Effector memory CD8-positive, alpha-beta T cell (primary cell): ENCODE measurements around the gene IMPDH1.

Experiments used
- ATAC-seq: fragments of 150-1000 bp; cut with Tn5 transposase; replicated peaks from 2 replicates; pipeline ENCODE4 v1.10.0; 2021; ENCODE audit warnings: mild to moderate bottlenecking, moderate library complexity
- DNase-seq, 3 experiments: peaks; one replicate each; pipeline ENCODE4 v3.0.0; 2021
- H3K27ac Mint-ChIP-seq, 2 donors: one replicate each; pipeline ENCODE4 v1.8.0; 2022; ENCODE audit warnings: mild to moderate bottlenecking in 2 of 2, mixed read lengths in 2 of 2, moderate library complexity in 2 of 2
- H3K27me3 Mint-ChIP-seq, 2 donors: one replicate each; pipeline ENCODE4 v1.8.0; 2022; ENCODE audit warnings: mixed read lengths in 2 of 2
- H3K36me3 Mint-ChIP-seq: one replicate; pipeline ENCODE4 v1.8.0; 2022; ENCODE audit warnings: mild to moderate bottlenecking, moderate library complexity, mixed read lengths; ENCODE audit not compliant: insufficient read depth
- H3K4me1 Mint-ChIP-seq, 2 donors: one replicate each; pipeline ENCODE4 v1.8.0; 2022; ENCODE audit warnings: low read depth in 2 of 2, mixed read lengths in 2 of 2
- H3K4me3 Mint-ChIP-seq, 2 donors: one replicate each; pipeline ENCODE4 v1.8.0; 2022; ENCODE audit warnings: mild to moderate bottlenecking in 2 of 2, mixed read lengths in 2 of 2, moderate library complexity in 2 of 2
- H3K9me3 Mint-ChIP-seq, 2 donors: one replicate each; pipeline ENCODE4 v1.8.0; 2022; ENCODE audit warnings: mixed read lengths in 2 of 2

IMPDH1 gene

GRCh38 chr7:128383776-128384175, 26.0 kb downstream of the IMPDH1 start:
- ATAC-seq (no peak), DNase-seq (no peak)
- Mint-ChIP-seq H3K9me3 (no peaks in the 10 kb centered on the region), H3K4me1 (peaks cover 2 to 3% of the 10 kb centered on the region in 2 donors), H3K27me3 (peaks cover 0 to 18% of the 10 kb centered on the region in 2 donors), H3K36me3 (no peaks in the 10 kb centered on the region), H3K27ac (no peak overlapping the region), H3K4me3 (no peak overlapping the region)

DNA sequence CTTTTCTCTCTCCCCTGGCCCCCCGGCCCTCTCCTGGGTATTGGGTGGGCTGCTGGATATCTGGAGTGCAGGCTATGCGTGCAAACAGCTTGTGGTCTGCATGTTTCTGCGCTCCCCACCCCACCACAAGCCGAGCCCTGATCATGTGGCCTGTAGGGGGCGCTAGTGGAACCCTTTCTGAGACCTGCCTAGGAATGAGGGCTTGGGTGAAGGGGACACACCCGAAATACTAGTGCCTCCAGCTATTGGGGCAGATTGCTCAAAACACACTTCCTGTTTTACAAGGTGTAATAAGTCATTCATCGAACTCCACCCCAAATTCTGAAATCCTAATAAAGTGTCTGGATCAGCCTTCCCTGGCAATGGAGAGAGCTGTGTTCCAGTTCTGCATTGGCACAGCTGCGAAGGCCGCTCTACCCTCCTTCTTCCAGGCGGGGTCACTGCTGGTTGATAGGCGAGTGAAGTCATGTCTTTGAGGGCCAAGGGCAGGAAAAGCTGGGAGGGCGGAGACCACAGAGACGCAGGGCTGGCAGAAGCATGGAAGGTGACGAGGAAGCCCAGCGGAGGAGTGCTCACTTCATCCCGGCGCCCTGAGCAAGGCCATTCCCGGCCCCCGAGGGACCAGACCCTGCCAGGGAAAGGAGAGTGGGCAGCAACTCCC, 28.5 kb downstream of the IMPDH1 start:
- DNase-seq: peak in 1 of 3 experiments; percentile 16

GRCh38 chr7:128380483-128381106, 29.2 kb downstream of the IMPDH1 start:
- Mint-ChIP-seq H3K27ac (no peak overlapping the region), H3K4me1 (no peaks in the 10 kb centered on the region), H3K4me3 (no peak overlapping the region), H3K36me3 (no peaks in the 10 kb centered on the region), H3K9me3 (no peaks in the 10 kb centered on the region), H3K27me3 (peaks cover 0 to 27% of the 10 kb centered on the region in 2 donors)
- no peak for ATAC-seq
- DNase-seq: no peak

More for the DNA sequence above, 28.5 kb downstream of the IMPDH1 start:
- peaks cover 0 to 23% of the 10 kb centered on the region in 2 donors for H3K27me3 Mint-ChIP-seq
- no peak overlapping the region for H3K4me3 Mint-ChIP-seq
- H3K36me3 Mint-ChIP-seq: no peaks in the 10 kb centered on the region
- H3K4me1 Mint-ChIP-seq: no peaks in the 10 kb centered on the region
- ATAC-seq: no peak
- H3K9me3 Mint-ChIP-seq: no peaks in the 10 kb centered on the region
- H3K27ac Mint-ChIP-seq: no peak overlapping the region

DNA sequence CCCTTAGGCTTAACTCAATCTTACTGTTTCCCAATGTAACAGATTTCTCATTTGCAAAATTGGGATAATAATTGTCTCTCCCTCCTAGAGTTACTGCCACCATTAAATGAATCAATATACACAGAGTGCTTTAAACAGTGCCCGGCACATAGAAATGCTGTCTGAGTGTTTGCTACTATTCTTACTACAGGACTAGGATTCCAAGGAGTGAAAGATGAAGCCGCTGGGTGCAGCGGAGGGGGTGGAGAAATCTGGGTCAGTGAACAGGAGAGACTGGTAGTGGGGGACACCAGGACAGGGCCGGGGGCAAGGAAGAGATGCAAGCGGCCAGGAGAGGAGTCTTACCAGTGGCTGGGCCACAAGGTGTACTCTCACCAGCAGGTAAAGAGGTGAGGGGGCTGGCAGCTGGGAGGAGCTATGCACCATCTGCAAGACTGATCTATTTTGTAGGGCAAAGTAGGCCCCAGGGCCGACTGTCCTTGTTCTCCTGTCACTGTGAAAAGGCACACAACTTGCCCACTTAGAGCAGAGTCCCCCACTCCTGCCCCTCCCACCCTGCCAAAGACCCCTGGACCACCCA, 29.8 kb downstream of the IMPDH1 start:
- Mint-ChIP-seq H3K9me3 (no peaks in the 10 kb centered on the region), H3K4me3 (no peak overlapping the region), H3K27ac (no peak overlapping the region), H3K36me3 (no peaks in the 10 kb centered on the region), H3K4me1 (no peaks in the 10 kb centered on the region), H3K27me3 (peaks cover 0 to 27% of the 10 kb centered on the region in 2 donors)
- DNase-seq (no peak), ATAC-seq (no peak)

DNA sequence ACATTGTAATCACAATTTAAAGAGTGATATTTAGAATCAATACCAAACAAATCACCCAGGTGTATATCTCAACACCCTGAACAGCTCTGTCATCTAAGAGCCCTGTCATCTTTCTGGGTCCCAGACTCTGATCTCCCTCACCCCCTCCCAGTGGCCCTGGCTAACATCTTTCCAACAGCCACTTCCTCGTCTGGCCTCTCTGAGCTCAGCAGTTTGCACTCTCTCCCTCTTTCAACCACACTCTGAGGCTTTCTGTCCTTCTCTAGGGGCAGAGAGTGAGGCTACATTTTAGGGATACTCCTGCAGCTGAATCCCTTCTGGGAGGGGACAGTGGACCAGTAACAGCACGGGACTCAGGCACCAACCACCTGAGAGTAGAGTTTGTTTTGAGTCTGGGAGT, 31.1 kb downstream of the IMPDH1 start:
- Mint-ChIP-seq H3K27me3 (peaks cover 6 to 39% of the 10 kb centered on the region in 2 donors), H3K4me1 (no peaks in the 10 kb centered on the region), H3K4me3 (no peak overlapping the region), H3K36me3 (no peaks in the 10 kb centered on the region), H3K27ac (no peak overlapping the region), H3K9me3 (no peaks in the 10 kb centered on the region)
- DNase-seq (no peak), ATAC-seq (no peak)

DNA sequence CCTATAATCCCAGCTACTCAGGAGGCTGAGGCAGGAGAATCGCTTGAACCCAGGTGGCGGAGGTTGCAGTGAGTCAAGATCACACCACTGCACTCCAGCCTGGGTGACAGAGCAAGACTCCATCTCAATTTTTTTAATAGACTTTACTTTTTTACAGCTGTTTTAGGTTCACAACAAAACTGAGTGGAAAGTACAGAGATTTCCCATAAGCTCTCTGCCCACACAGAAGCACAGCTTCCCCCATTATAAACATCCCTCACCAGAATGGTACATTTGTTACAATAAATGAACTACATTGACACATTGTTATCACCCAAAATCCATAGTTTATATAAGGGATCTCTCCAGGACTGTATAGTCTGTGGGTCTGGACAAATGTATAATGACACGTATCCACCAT, 33.7 kb downstream of the IMPDH1 start:
- no peak for ATAC-seq
- Mint-ChIP-seq H3K9me3 (no peaks in the 10 kb centered on the region), H3K4me3 (no peak overlapping the region), H3K4me1 (no peaks in the 10 kb centered on the region), H3K27me3 (peaks cover 12 to 51% of the 10 kb centered on the region in 2 donors), H3K27ac (no peak overlapping the region), H3K36me3 (no peaks in the 10 kb centered on the region)
- DNase-seq: no peak

- Mint-ChIP-seq H3K36me3 (no peaks in the 10 kb centered on the region), H3K4me3 (no peak overlapping the region), H3K4me1 (no peaks in the 10 kb centered on the region), H3K9me3 (no peaks in the 10 kb centered on the region), H3K27ac (no peak overlapping the region), H3K27me3 (peaks cover 17 to 45% of the 10 kb centered on the region in 2 donors)
- no peak for ATAC-seq
- DNase-seq: no peak
Observed at GRCh38 chr7:128374041-128374440, 35.7 kb downstream of the IMPDH1 start.

- no peaks in the 10 kb centered on the region for H3K9me3 Mint-ChIP-seq
- DNase-seq: no peak
- no peaks in the 10 kb centered on the region for H3K4me1 Mint-ChIP-seq
- no peaks in the 10 kb centered on the region for H3K36me3 Mint-ChIP-seq
- H3K27ac Mint-ChIP-seq: no peak overlapping the region
- no peak overlapping the region for H3K4me3 Mint-ChIP-seq
- ATAC-seq: no peak
- peaks cover 17 to 45% of the 10 kb centered on the region in 2 donors for H3K27me3 Mint-ChIP-seq
Observed at GRCh38 chr7:128373606-128374005, 36.2 kb downstream of the IMPDH1 start.

DNA sequence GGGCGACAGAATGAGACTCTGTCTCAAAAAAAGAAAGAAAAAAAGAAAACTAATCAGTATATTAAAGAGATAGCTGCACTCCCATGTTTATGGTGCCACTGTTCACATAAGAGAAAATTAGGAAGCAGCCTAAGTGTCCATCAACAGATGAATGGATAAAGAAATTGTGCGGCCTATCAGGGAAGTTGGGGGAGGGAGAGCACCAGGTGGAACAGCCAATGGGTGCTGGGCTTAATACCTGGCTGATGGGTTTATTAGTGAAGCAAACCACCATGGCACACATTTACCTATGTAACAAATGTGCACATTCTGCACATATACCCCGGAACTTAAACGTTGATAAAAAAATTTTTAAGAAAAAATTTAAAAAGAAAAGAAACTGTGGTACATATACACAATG, 39.3 kb downstream of the IMPDH1 start:
- Mint-ChIP-seq H3K36me3 (no peaks in the 10 kb centered on the region), H3K4me1 (no peaks in the 10 kb centered on the region), H3K9me3 (no peaks in the 10 kb centered on the region), H3K27ac (no peak overlapping the region), H3K4me3 (no peak overlapping the region), H3K27me3 (peaks cover 34 to 48% of the 10 kb centered on the region in 2 donors)
- ATAC-seq: no peak
- DNase-seq: no peak

DNA sequence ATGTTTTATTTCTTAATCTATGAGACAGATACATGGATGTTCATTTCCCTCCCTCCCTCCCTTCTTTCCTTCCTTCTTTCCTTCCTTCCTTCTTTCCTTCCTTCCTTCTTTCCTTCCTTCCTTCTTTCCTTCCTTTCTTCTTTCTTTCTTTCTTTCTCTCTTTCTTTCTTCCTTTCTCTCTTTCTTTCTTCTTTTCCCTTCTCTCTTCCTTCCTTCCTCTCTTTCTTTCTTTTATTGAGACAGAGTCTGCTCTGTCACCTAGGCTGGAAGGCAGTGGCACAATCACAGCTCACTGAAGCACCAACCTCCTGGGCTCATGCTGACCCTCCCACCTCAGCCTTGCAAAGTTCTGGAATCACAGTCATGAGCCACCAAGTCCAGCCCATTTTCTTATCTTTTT, 42.8 kb downstream of the IMPDH1 start:
- no peaks in the 10 kb centered on the region for H3K36me3 Mint-ChIP-seq
- no peak overlapping the region for H3K27ac Mint-ChIP-seq

GRCh38 chr7:128366300-128366699, 43.5 kb downstream of the IMPDH1 start:
- Mint-ChIP-seq H3K4me3 (no peak overlapping the region), H3K27ac (no peak overlapping the region), H3K4me1 (peaks cover 8 to 11% of the 10 kb centered on the region in 2 donors), H3K9me3 (no peaks in the 10 kb centered on the region), H3K36me3 (no peaks in the 10 kb centered on the region), H3K27me3 (peaks cover 60 to 68% of the 10 kb centered on the region in 2 donors)
- no peak for DNase-seq
- ATAC-seq: no peak

More for the DNA sequence above, 42.8 kb downstream of the IMPDH1 start:
- ATAC-seq: no peak
- no peak for DNase-seq
- Mint-ChIP-seq H3K27me3 (peaks cover 63 to 66% of the 10 kb centered on the region in 2 donors), H3K4me1 (peaks cover 4 to 7% of the 10 kb centered on the region in 2 donors), H3K4me3 (no peak overlapping the region), H3K9me3 (no peaks in the 10 kb centered on the region)

- DNase-seq: no peak
- Mint-ChIP-seq H3K4me3 (no peak overlapping the region), H3K9me3 (no peaks in the 10 kb centered on the region), H3K27ac (no peak overlapping the region), H3K36me3 (no peaks in the 10 kb centered on the region), H3K4me1 (peaks cover 11 to 15% of the 10 kb centered on the region in 2 donors), H3K27me3 (peaks cover 59 to 71% of the 10 kb centered on the region in 2 donors)
- ATAC-seq: no peak
Observed at GRCh38 chr7:128365432-128365831, 44.4 kb downstream of the IMPDH1 start.

- ATAC-seq: no peak
- H3K27me3 Mint-ChIP-seq: peaks cover 59 to 82% of the 10 kb centered on the region in 2 donors
- peaks cover 11 to 18% of the 10 kb centered on the region in 2 donors for H3K4me1 Mint-ChIP-seq
- no peaks in the 10 kb centered on the region for H3K9me3 Mint-ChIP-seq
- no peaks in the 10 kb centered on the region for H3K36me3 Mint-ChIP-seq
- H3K27ac Mint-ChIP-seq: no peak overlapping the region
- H3K4me3 Mint-ChIP-seq: no peak overlapping the region
- no peak for DNase-seq
Observed at GRCh38 chr7:128364166-128364870, 45.5 kb downstream of the IMPDH1 start.
